ENCODE data around the gene PPP1R1C. TPM values are rescaled to one million over a fixed set of nuclear protein-coding genes. Genes with fewer than 3 reads are reported as not detected.

Gene PPP1R1C
- total RNA-seq, 1 donor from 2014 or later: 5.8 TPM

- no peaks in the 10 kb centered on the region for H3K9me3 Mint-ChIP-seq
- no peak for DNase-seq (ENCODE audit: low spot score in 2 of 2, unreplicated experiment in 2 of 2)
- H3K4me3 Mint-ChIP-seq: peak overlapping the region; percentile 22
- H3K27ac Mint-ChIP-seq: peak overlapping the region; percentile 86
- peaks cover 4% of the 10 kb centered on the region for H3K36me3 Mint-ChIP-seq
- peaks cover 53% of the 10 kb centered on the region for H3K4me1 Mint-ChIP-seq
- no peak for TF ChIP-seq CTCF (IDR thresholded peaks at IDR 0.05; ENCODE audit: unreplicated experiment)
- no peaks in the 10 kb centered on the region for H3K27me3 Mint-ChIP-seq (ENCODE audit: low read depth)
Measured at GRCh38 chr2:182128821-182129707, 143.4 kb downstream of the PPP1R1C start.

- H3K27me3 Mint-ChIP-seq (ENCODE audit: low read depth): no peaks in the 10 kb centered on the region
- no peaks in the 10 kb centered on the region for H3K9me3 Mint-ChIP-seq
- H3K4me1 Mint-ChIP-seq: peaks cover 49% of the 10 kb centered on the region
- no peak overlapping the region for H3K4me3 Mint-ChIP-seq
- H3K27ac Mint-ChIP-seq: no peak overlapping the region
- H3K36me3 Mint-ChIP-seq: no peaks in the 10 kb centered on the region
- no peak for DNase-seq (ENCODE audit: low spot score in 2 of 2, unreplicated experiment in 2 of 2)
- TF ChIP-seq CTCF (IDR thresholded peaks at IDR 0.05; ENCODE audit: unreplicated experiment): no peak
Measured at GRCh38 chr2:182132605-182133004, 147.0 kb downstream of the PPP1R1C start.

GRCh38 chr2:182133195-182133891 lies 147.7 kb downstream of the PPP1R1C start:
- Mint-ChIP-seq H3K9me3 (no peaks in the 10 kb centered on the region), H3K4me3 (no peak overlapping the region), H3K4me1 (peaks cover 43% of the 10 kb centered on the region), H3K27ac (no peak overlapping the region), H3K27me3 (ENCODE audit: low read depth) (no peaks in the 10 kb centered on the region), H3K36me3 (no peaks in the 10 kb centered on the region)
- TF ChIP-seq CTCF (IDR thresholded peaks at IDR 0.05; ENCODE audit: unreplicated experiment): no peak
- no peak for DNase-seq (ENCODE audit: low spot score in 2 of 2, unreplicated experiment in 2 of 2)

- Mint-ChIP-seq H3K9me3 (no peaks in the 10 kb centered on the region), H3K27ac (no peak overlapping the region), H3K4me1 (peaks cover 38% of the 10 kb centered on the region), H3K36me3 (no peaks in the 10 kb centered on the region), H3K27me3 (ENCODE audit: low read depth) (no peaks in the 10 kb centered on the region), H3K4me3 (no peak overlapping the region)
- DNase-seq (ENCODE audit: low spot score in 2 of 2, unreplicated experiment in 2 of 2): no peak
- TF ChIP-seq CTCF (IDR thresholded peaks at IDR 0.05; ENCODE audit: unreplicated experiment): no peak
Measured at GRCh38 chr2:182134201-182134600, 148.5 kb downstream of the PPP1R1C start.

- Mint-ChIP-seq H3K27me3 (ENCODE audit: low read depth) (no peaks in the 10 kb centered on the region), H3K4me1 (peaks cover 48% of the 10 kb centered on the region), H3K9me3 (no peaks in the 10 kb centered on the region), H3K4me3 (no peak overlapping the region), H3K27ac (peak overlapping the region; percentile 87), H3K36me3 (no peaks in the 10 kb centered on the region)
- no peak for TF ChIP-seq CTCF (IDR thresholded peaks at IDR 0.05; ENCODE audit: unreplicated experiment)
- no peak for DNase-seq (ENCODE audit: low spot score in 2 of 2, unreplicated experiment in 2 of 2)
Measured at GRCh38 chr2:182142062-182142461, 156.4 kb downstream of the PPP1R1C start.

All from mesothelial cell of epicardium (in vitro differentiated cells).